HepG2 (cell line): Measurements from ENCODE around the gene ARHGEF16. TPM values are rescaled to one million over a fixed set of nuclear protein-coding genes. Genes with fewer than 3 reads are reported as not detected.

ENCODE experiments used
- CENPBD1 ChIP-seq: sonication (generic); formaldehyde crosslinking; IDR thresholded peaks from 2 replicates; pipeline ENCODE4 v1.8.0; 2022; ENCODE audit warnings: missing genetic modification reagents, low read depth, mild to moderate bottlenecking, borderline replicate concordance
- DBP ChIP-seq: sonication (generic); formaldehyde crosslinking; IDR thresholded peaks from 2 replicates; pipeline ENCODE4 v1.4.0; 2020; ENCODE audit warnings: missing genetic modification reagents; ENCODE audit errors: not compliant biosample characterization
- GABPA ChIP-seq, 2 experiments: IDR thresholded peaks; 2 replicates each; pipeline ENCODE4 v1.6.1; 2011 to 2016; ENCODE audit warnings: low read depth in 2 of 2, low read length in 1 of 2, missing biosample characterization in 1 of 2, missing genetic modification characterization in 1 of 2
- HMGXB4 ChIP-seq, 2 experiments: sonication (generic) in 1 of 2; formaldehyde crosslinking in 1 of 2; IDR thresholded peaks; 2 replicates each; pipeline versions ENCODE4 v1.4.0 to v1.6.1; 2018 to 2020; ENCODE audit warnings: missing genetic modification reagents in 2 of 2, borderline replicate concordance in 1 of 2, low read depth in 1 of 2, mild to moderate bottlenecking in 1 of 2, missing biosample characterization in 1 of 2
- KDM5B ChIP-seq: sonication (generic); formaldehyde crosslinking; IDR thresholded peaks from 2 replicates; pipeline ENCODE4 v1.4.0; 2020; ENCODE audit warnings: missing genetic modification reagents, mild to moderate bottlenecking, borderline replicate concordance
- LBX2 ChIP-seq: sonication (generic); formaldehyde crosslinking; IDR thresholded peaks from 2 replicates; pipeline ENCODE4 v1.5.0; 2020; ENCODE audit warnings: missing genetic modification reagents, mild to moderate bottlenecking, borderline replicate concordance
- MXD1 ChIP-seq: sonication (generic); formaldehyde crosslinking; IDR thresholded peaks from 2 replicates; pipeline ENCODE4 v1.4.0; 2020; ENCODE audit warnings: mild to moderate bottlenecking, missing genetic modification reagents
- PLSCR1 ChIP-seq: sonication (generic); formaldehyde crosslinking; IDR thresholded peaks from 2 replicates; pipeline ENCODE4 v1.5.0; 2020; ENCODE audit warnings: missing genetic modification reagents, mild to moderate bottlenecking, borderline replicate concordance
- ZNF430 ChIP-seq: sonication (generic); formaldehyde crosslinking; IDR thresholded peaks from 2 replicates; pipeline ENCODE4 v1.9.0; 2021; ENCODE audit warnings: mild to moderate bottlenecking, missing genetic modification reagents
- ZNF441 ChIP-seq: sonication (generic); formaldehyde crosslinking; IDR thresholded peaks from 2 replicates; pipeline ENCODE4 v1.7.0; 2021; ENCODE audit warnings: missing genetic modification reagents, borderline replicate concordance
- ZNF563 ChIP-seq: sonication (generic); formaldehyde crosslinking; IDR thresholded peaks from 2 replicates; pipeline ENCODE4 v1.8.0; 2022; ENCODE audit warnings: mild to moderate bottlenecking, moderate library complexity, missing genetic modification reagents
- ZNF564 ChIP-seq: sonication (generic); formaldehyde crosslinking; IDR thresholded peaks from 2 replicates; pipeline ENCODE4 v1.8.1; 2023; ENCODE audit warnings: mild to moderate bottlenecking, missing genetic modification reagents
- ZNF687 ChIP-seq: sonication (generic); formaldehyde crosslinking; IDR thresholded peaks from 2 replicates; pipeline ENCODE4 v1.5.1; 2020; ENCODE audit warnings: mild to moderate bottlenecking, missing genetic modification reagents, moderate library complexity
- ZNF777 ChIP-seq: sonication (generic); formaldehyde crosslinking; IDR thresholded peaks from 2 replicates; pipeline ENCODE4 v1.4.0; 2020; ENCODE audit warnings: missing genetic modification reagents
- ZNF784 ChIP-seq: sonication (generic); formaldehyde crosslinking; IDR thresholded peaks from 2 replicates; pipeline ENCODE4 v1.5.1; 2020; ENCODE audit warnings: missing genetic modification reagents, mild to moderate bottlenecking, borderline replicate concordance
- ZSCAN21 ChIP-seq: sonication (generic); formaldehyde crosslinking; IDR thresholded peaks from 2 replicates; pipeline ENCODE4 v1.8.0; 2022; ENCODE audit warnings: mild to moderate bottlenecking, missing genetic modification reagents, moderate library complexity, borderline replicate concordance
- polyA plus RNA-seq, 8 experiments: library from polyadenylated mRNA; depleted of rRNA in 3 of 8; stranded (reverse) in 7 of 8; unstranded in 1 of 8; fragments of >200 nt; fragmentation: Illumina TruSeq in 4 of 8; extraction: Trizol in 4 of 8; gene quantifications; 2 replicates each; pipeline versions ENCODE4 v1.2.1 to v1.2.3, GENCODE V29; 2011 to 2016; ENCODE audit warnings: low read depth in 4 of 8, missing spikeins in 1 of 8, mixed read lengths in 1 of 8; ENCODE audit not compliant: insufficient read depth in 1 of 8
- total RNA-seq, 5 experiments: library from RNA; depleted of rRNA; stranded (reverse); fragments of >200 nt; fragmentation: Illumina TruSeq; extraction: Trizol; gene quantifications; 2 replicates each; pipeline ENCODE4 v1.2.3, GENCODE V29; 2016; ENCODE audit warnings: low read depth in 1 of 5

The ARHGEF16 gene
- total and polyA plus RNA-seq, 2 of the 13 experiments (the other 11 are each of a cell fraction or from before 2014, with no cell fraction given): 20.3 to 39.9 TPM

GRCh38 chr1:3501856-3502640 is 47.6 kb downstream of the ARHGEF16 start (continued):
- TF ChIP-seq HMGXB4 (CRISPR knock-in tag; IDR thresholded peaks at IDR 0.05; ENCODE audit: borderline replicate concordance in 1 of 2, low read depth in 1 of 2): no peak
- TF ChIP-seq KDM5B: 0 out of 2 replicates have a peak, but pooled peaks have one; percentile 40
- TF ChIP-seq ZNF777 (CRISPR knock-in tag): peak; percentile 33; the same call in 1 of the 2 replicates
- no peak for TF ChIP-seq MXD1
- TF ChIP-seq ZNF784 (CRISPR knock-in tag): no peak
- TF ChIP-seq CENPBD1 (CRISPR knock-in tag): no peak
- no peak for TF ChIP-seq PLSCR1 (CRISPR knock-in tag)
- TF ChIP-seq GABPA (IDR thresholded peaks at IDR 0.05; ENCODE audit: low read depth, low read length): no peak
- no peak for TF ChIP-seq GABPA (CRISPR knock-in tag; IDR thresholded peaks at IDR 0.05; ENCODE audit: low read depth)
- TF ChIP-seq ZNF563 (CRISPR knock-in tag): 0 out of 2 replicates have a peak, but pooled peaks have one; percentile 32
- 0 out of 2 replicates have a peak, but pooled peaks have one; percentile 24 for TF ChIP-seq LBX2 (CRISPR knock-in tag)
- TF ChIP-seq ZNF441: no peak; the same call in 1 of the 2 replicates
- TF ChIP-seq ZNF687 (CRISPR knock-in tag): peak; percentile 26; the same call in 1 of the 2 replicates
- no peak for TF ChIP-seq ZSCAN21 (CRISPR knock-in tag)
- peak; percentile 71; the same call in 1 of the 2 replicates for TF ChIP-seq ZNF430
- no peak for TF ChIP-seq DBP (CRISPR knock-in tag)
- TF ChIP-seq ZNF564 (CRISPR knock-in tag): 0 out of 2 replicates have a peak, but pooled peaks have one; percentile 25
